RWPE1 (cell line): ENCODE measurements around the gene ZDHHC24.

Experiments used
- CTCF ChIA-PET: fragments of 350-600 bp; sonication (Branson Sonifier 250); formaldehyde crosslinking; extraction: SDS; loops from one replicate; lab custom pipeline; 2021; lab: Yijun Ruan, JAX
- POLR2A ChIA-PET: fragments of 400-600 bp; formaldehyde crosslinking; extraction: SDS; loops from one replicate; lab custom pipeline; 2020; ENCODE audit warnings: antibody characterized with exemption; ENCODE audit not compliant: low non-redundant PET; lab: Yijun Ruan, JAX
- DNase-seq: peaks from one replicate; pipeline ENCODE4 v3.0.0; 2012; ENCODE audit warnings: low spot score
- H3K27ac ChIP-seq: fragments of 450-650 bp; 2 replicates; pipeline ENCODE4 v1.5.1; 2017
- CTCF ChIP-seq: fragments of 450-650 bp; conservative IDR thresholded peaks from 2 replicates; pipeline ENCODE4 v1.5.1; 2017; ENCODE audit warnings: low read depth, mild to moderate bottlenecking

The ZDHHC24 gene

GRCh38 chr11:66561975-66562248, 16.1 kb upstream of the ZDHHC24 start:
- POLR2A ChIA-PET: interaction anchor here (0.6 kb wide), 1 partner anchor 10 kb away, joined by 5 read pairs; no protein-coding TSS in a partner anchor

GRCh38 chr11:66561178-66561974, 15.5 kb upstream of the ZDHHC24 start:
- ChIA-PET CTCF (interaction anchor here (1.2 to 1.3 kb wide), 2 partner anchors 77 to 117 kb away, joined by 3 read pairs; no protein-coding TSS in a partner anchor), POLR2A (no interaction called here)
- no peak overlapping the region for H3K27ac ChIP-seq
- no peak for DNase-seq
- no peak for TF ChIP-seq CTCF

More at GRCh38 chr11:66561975-66562248, 16.1 kb upstream of the ZDHHC24 start:
- CTCF ChIA-PET: interaction anchor here (1.2 to 1.3 kb wide), 2 partner anchors 76 to 117 kb away, joined by 3 read pairs; no protein-coding TSS in a partner anchor
- no peak for TF ChIP-seq CTCF
- H3K27ac ChIP-seq: no peak overlapping the region
- DNase-seq: no peak

GRCh38 chr11:66559866-66560676, 14.2 kb upstream of the ZDHHC24 start:
- ChIA-PET CTCF (interaction anchor here (0.5 kb wide), 1 partner anchor 686 kb away, joined by 3 read pairs; no protein-coding TSS in a partner anchor), POLR2A (no interaction called here)
- no peak overlapping the region for H3K27ac ChIP-seq
- DNase-seq: no peak
- TF ChIP-seq CTCF: no peak

- no peak for TF ChIP-seq CTCF
- H3K27ac ChIP-seq: no peak overlapping the region
- DNase-seq: no peak
- CTCF ChIA-PET: interaction anchor here (0.5 kb wide), 1 partner anchor 687 kb away, joined by 3 read pairs; no protein-coding TSS in a partner anchor
- POLR2A ChIA-PET: no interaction called here
Observed at GRCh38 chr11:66559142-66559865, 13.5 kb upstream of the ZDHHC24 start.

- ChIA-PET CTCF (interaction anchor here (0.6 kb wide), 1 partner anchor 90 kb away, joined by 4 read pairs; no protein-coding TSS in a partner anchor), POLR2A (no interaction called here)
- TF ChIP-seq CTCF: no peak
- DNase-seq: no peak
- no peak overlapping the region for H3K27ac ChIP-seq
Observed at GRCh38 chr11:66557733-66558326, 12.0 kb upstream of the ZDHHC24 start.
